Activated CD8-positive, alpha-beta memory T cell treated with anti-CD3 and anti-CD28 coated beads for 24 hours (primary cell): ENCODE data around the gene RAB1B.

Experiments used
- DNase-seq: peaks from one replicate; pipeline ENCODE4 v3.0.0-alpha.2; 2020

RAB1B gene

GRCh38 chr11:66325263-66325671 is 56.8 kb downstream of the RAB1B start:
- DNase-seq: no peak

- DNase-seq: peak; percentile 78
Measured at GRCh38 chr11:66326261-66327111, 58.0 kb downstream of the RAB1B start.
